HG03521 (cell line): ENCODE results near the gene REEP1.
A peak's percentile ranks its signal among the peaks of the same experiment; 100 is the strongest.

Experiments
- ATAC-seq: cut with Tn5 transposase; IDR thresholded peaks from one replicate; pipeline ENCODE4 v1.9.1; 2021; ENCODE audit warnings: mild to moderate bottlenecking, moderate library complexity; ENCODE audit not compliant: unreplicated experiment

Gene REEP1

GRCh38 chr2:86284987-86285386 is 52.4 kb downstream of the REEP1 start:
- no peak for ATAC-seq

GRCh38 chr2:86284401-86284841 is 53.0 kb downstream of the REEP1 start:
- no peak for ATAC-seq

GRCh38 chr2:86283411-86284030 is 53.9 kb downstream of the REEP1 start:
- no peak for ATAC-seq

GRCh38 chr2:86281066-86281700 is 56.2 kb downstream of the REEP1 start:
- ATAC-seq = no peak

- no peak for ATAC-seq
Observed at GRCh38 chr2:86280191-86280667, 57.2 kb downstream of the REEP1 start.

- ATAC-seq = no peak
Observed at GRCh38 chr2:86275962-86276361, 61.5 kb downstream of the REEP1 start.

GRCh38 chr2:86275384-86275799 is 62.0 kb downstream of the REEP1 start:
- no peak for ATAC-seq

- ATAC-seq = no peak
Observed at GRCh38 chr2:86274918-86275275, 62.5 kb downstream of the REEP1 start.

GRCh38 chr2:86274265-86274917 is 63.0 kb downstream of the REEP1 start:
- no peak for ATAC-seq

GRCh38 chr2:86272111-86272510 is 65.3 kb downstream of the REEP1 start:
- no peak for ATAC-seq

GRCh38 chr2:86271248-86271647 is 66.2 kb downstream of the REEP1 start:
- no peak for ATAC-seq

GRCh38 chr2:86263956-86264355 is 73.5 kb downstream of the REEP1 start:
- no peak for ATAC-seq

- no peak for ATAC-seq
Observed at GRCh38 chr2:86260978-86261377, 76.4 kb downstream of the REEP1 start.

GRCh38 chr2:86258106-86258505 is 79.3 kb downstream of the REEP1 start:
- no peak for ATAC-seq

- no peak for ATAC-seq
Observed at GRCh38 chr2:86256982-86257381, 80.4 kb downstream of the REEP1 start.

- no peak for ATAC-seq
Observed at GRCh38 chr2:86256300-86256699, 81.1 kb downstream of the REEP1 start.

- no peak for ATAC-seq
Observed at GRCh38 chr2:86254576-86255538, 82.6 kb downstream of the REEP1 start.

GRCh38 chr2:86253424-86253823 is 84.0 kb downstream of the REEP1 start:
- no peak for ATAC-seq

GRCh38 chr2:86251840-86252266 is 85.6 kb downstream of the REEP1 start:
- no peak for ATAC-seq

- peak; percentile 58 for ATAC-seq
Observed at GRCh38 chr2:86249579-86250391, 87.6 kb downstream of the REEP1 start.
